HFFc6 (cell line): ENCODE measurements around the gene GATM. TPM values are rescaled to one million over a fixed set of nuclear protein-coding genes. Genes with fewer than 3 reads are reported as not detected.

Source experiments
- DNase-seq: peaks from one replicate; pipeline ENCODE4 v3.0.0-alpha.2; 2018
- H3K27ac Mint-ChIP-seq: 2 replicates; pipeline ENCODE4 v1.8.0; 2020; ENCODE audit warnings: mild to moderate bottlenecking, mixed read lengths
- H3K27me3 Mint-ChIP-seq: 2 replicates; pipeline ENCODE4 v1.8.0; 2021; ENCODE audit warnings: mild to moderate bottlenecking, moderate library complexity, mixed read lengths; ENCODE audit not compliant: insufficient read depth
- H3K36me3 Mint-ChIP-seq: 2 replicates; pipeline ENCODE4 v1.8.0; 2021; ENCODE audit warnings: low read depth, mixed read lengths
- H3K4me1 Mint-ChIP-seq: 2 replicates; pipeline ENCODE4 v1.8.0; 2020; ENCODE audit warnings: low read depth, mixed read lengths
- H3K4me3 Mint-ChIP-seq: 2 replicates; pipeline ENCODE4 v1.8.0; 2020; ENCODE audit warnings: mild to moderate bottlenecking, moderate library complexity, mixed read lengths
- H3K9me3 Mint-ChIP-seq: 2 replicates; pipeline ENCODE4 v1.8.0; 2020; ENCODE audit warnings: mild to moderate bottlenecking, mixed read lengths
- total RNA-seq, 6 experiments: library from RNA; stranded (reverse); fragmentation: NEBNext Ultra II Directional; extraction: Animal tissue kit (Norgen Biotek cat#: 25700); gene quantifications; 2 replicates in 1 of 6; 3 replicates in 5 of 6; pipeline ENCODE4 v1.2.3, GENCODE V29; 2021
- TF ChIP-seq, protein P1 (sequence below): fragments of 200-600 bp; sonication (generic); IDR thresholded peaks from 2 replicates; pipeline ENCODE4 v1.5.0; 2021; ENCODE audit warnings: antibody characterized with exemption, mild to moderate bottlenecking

GATM gene
- total RNA-seq, 6 experiments from 2014 or later: 0.14 to 0.38 (median 0.14) TPM; not detected in 3

DNA sequence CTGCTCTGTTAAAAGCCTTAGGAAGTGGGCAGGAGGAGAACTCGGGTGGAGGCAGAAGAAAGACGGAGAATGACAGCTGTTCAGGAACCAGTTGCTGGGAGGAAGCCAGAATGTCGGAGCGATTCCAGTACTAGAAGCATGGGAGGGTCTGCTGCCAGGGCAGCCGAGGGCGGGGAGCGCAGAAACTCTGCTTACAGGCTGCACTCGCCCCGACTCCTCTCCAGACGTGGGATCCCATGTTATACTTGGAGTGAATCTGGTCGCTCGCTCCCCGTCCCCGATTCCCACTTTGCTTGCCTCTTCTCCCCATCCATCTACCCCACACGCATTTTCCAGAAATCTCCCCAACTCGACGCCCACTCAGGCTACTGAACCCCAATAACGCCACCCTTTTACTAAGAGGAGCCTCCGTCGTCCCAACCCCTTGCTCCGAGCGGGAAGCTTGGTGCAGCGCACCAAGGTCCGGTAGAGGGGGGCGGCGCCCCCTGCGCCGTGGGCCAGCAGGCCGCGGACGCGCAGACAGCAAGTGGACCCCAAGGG, 665 bp downstream of the GATM start:
- no peaks in the 10 kb centered on the region for H3K36me3 Mint-ChIP-seq
- no peak for DNase-seq
- no peak overlapping the region for H3K27ac Mint-ChIP-seq

DNA sequence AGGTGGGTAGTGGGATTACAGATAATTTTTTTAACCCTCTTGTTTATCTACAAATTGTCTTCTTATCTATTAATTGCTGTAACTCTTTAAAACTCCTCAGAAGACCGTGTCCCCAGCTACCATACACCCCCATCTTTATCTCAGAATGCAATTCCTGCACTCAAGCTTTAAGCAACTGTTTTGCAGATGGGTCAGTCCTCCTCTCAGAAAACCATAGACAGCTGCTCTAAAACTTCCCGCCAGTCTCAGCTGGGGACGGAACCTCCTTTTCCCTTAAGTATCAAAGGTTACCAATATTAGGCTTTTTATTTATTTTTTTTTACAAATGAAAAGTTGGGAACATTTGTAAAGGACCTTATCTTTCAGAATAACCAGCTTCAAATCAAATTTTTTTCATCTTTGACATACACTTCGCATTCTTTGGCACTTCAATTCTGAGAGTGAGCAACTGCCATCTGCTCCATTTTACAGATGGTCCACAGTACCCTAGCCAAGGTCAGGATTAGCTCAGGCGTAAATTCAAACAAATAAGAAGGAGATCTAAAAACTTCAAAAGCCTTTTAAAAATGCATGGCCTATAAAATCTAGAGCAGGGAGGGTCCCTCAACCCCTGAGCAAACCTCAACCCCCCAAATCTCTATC, 1.3 kb downstream of the GATM start:
- Mint-ChIP-seq H3K36me3 (no peaks in the 10 kb centered on the region), H3K9me3 (no peaks in the 10 kb centered on the region), H3K4me1 (peaks cover 9% of the 10 kb centered on the region; the same call in 1 of the 2 replicates), H3K4me3 (peak overlapping the region; percentile 63; the same call in 1 of the 2 replicates), H3K27ac (no peak overlapping the region), H3K27me3 (peaks cover 33% of the 10 kb centered on the region)
- TF ChIP-seq, protein P1, sequence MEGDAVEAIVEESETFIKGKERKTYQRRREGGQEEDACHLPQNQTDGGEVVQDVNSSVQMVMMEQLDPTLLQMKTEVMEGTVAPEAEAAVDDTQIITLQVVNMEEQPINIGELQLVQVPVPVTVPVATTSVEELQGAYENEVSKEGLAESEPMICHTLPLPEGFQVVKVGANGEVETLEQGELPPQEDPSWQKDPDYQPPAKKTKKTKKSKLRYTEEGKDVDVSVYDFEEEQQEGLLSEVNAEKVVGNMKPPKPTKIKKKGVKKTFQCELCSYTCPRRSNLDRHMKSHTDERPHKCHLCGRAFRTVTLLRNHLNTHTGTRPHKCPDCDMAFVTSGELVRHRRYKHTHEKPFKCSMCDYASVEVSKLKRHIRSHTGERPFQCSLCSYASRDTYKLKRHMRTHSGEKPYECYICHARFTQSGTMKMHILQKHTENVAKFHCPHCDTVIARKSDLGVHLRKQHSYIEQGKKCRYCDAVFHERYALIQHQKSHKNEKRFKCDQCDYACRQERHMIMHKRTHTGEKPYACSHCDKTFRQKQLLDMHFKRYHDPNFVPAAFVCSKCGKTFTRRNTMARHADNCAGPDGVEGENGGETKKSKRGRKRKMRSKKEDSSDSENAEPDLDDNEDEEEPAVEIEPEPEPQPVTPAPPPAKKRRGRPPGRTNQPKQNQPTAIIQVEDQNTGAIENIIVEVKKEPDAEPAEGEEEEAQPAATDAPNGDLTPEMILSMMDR: no peak
- no peak for DNase-seq

More for the DNA sequence above, 665 bp downstream of the GATM start:
- Mint-ChIP-seq H3K4me3 (peak overlapping the region; percentile 63), H3K9me3 (no peaks in the 10 kb centered on the region), H3K27me3 (peaks cover 33% of the 10 kb centered on the region), H3K4me1 (peaks cover 9% of the 10 kb centered on the region; the same call in 1 of the 2 replicates)
- TF ChIP-seq, protein P1: no peak

DNA sequence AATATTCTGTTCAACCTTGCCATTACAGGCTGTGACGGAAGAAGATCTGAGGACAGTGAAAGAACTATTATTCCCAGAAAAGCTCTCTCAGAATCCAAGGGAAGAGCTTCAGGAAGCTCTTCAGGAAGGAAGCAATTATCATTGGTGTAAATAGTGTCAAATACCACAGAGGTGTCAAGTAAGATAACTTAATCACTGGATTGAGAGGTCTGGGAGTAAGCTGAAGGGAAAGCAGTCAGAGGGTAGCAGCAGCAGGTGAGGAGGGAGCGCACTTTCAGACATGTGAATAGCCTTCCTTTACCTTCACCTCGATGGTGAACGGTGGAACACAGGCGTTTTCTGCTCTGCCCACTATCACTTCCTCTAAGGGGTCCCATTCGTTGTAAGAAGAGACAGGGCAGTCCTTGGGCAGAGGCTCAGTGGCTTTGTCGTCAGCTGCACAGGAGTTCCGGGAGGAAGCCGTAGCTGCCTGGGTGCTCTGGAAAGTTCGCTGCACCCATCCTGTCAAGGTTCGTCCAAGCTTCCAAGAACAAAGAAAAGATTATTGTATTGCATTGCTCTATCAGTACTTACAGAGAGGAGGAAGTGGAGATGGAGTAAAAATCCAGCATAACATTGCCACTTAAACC, 1.9 kb downstream of the GATM start:
- H3K4me3 Mint-ChIP-seq: no peak overlapping the region
- TF ChIP-seq, protein P1: no peak
- DNase-seq: no peak
- peaks cover 9% of the 10 kb centered on the region; the same call in 1 of the 2 replicates for H3K4me1 Mint-ChIP-seq
- no peaks in the 10 kb centered on the region for H3K36me3 Mint-ChIP-seq
- peaks cover 33% of the 10 kb centered on the region for H3K27me3 Mint-ChIP-seq
- H3K9me3 Mint-ChIP-seq: no peaks in the 10 kb centered on the region
- H3K27ac Mint-ChIP-seq: no peak overlapping the region

DNA sequence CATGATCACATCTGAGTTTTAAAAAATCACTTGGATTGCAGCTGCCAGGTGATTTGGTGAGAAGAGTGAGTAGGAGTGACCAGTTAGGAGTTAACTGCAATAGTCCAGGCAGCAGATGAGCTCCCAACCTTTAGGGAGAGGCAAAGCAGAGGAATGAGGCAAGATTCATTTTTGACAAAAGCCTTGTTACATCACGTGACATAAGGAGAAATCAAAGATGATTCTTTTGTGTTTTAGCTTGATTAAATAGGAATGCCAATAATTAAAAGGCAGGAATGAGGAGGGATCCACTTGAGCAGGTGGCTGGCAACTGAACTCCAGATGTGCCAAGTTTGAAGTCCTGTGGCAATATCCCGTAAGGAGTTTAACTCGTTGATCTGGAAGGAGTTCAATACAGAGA, 2.5 kb downstream of the GATM start:
- DNase-seq: no peak
- H3K4me1 Mint-ChIP-seq: peaks cover 9% of the 10 kb centered on the region; the same call in 1 of the 2 replicates
- TF ChIP-seq, protein P1: no peak
- peaks cover 33% of the 10 kb centered on the region for H3K27me3 Mint-ChIP-seq
- no peaks in the 10 kb centered on the region for H3K36me3 Mint-ChIP-seq
- no peaks in the 10 kb centered on the region for H3K9me3 Mint-ChIP-seq
- no peak overlapping the region for H3K27ac Mint-ChIP-seq
- no peak overlapping the region for H3K4me3 Mint-ChIP-seq

DNA sequence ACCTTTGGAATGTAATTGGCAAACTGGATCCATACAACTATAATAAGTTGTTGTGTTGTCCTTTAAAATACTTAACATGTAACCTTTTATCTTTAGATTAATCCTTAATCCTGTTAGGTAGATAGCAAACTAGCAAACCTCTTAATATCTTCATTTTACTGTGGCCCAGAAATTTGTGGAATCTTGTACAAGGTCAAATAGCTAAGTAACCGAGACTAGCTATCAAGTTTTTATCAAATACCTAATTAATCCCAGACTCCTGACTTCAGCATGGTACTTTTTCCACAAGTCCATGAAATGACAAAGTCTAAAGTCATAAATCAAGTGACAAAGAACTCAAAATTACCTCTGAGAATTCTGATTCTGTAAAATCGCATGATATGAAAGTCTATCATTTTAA, 4.4 kb downstream of the GATM start:
- Mint-ChIP-seq H3K4me3 (no peak overlapping the region), H3K27ac (no peak overlapping the region), H3K36me3 (no peaks in the 10 kb centered on the region), H3K4me1 (peaks cover 9% of the 10 kb centered on the region; the same call in 1 of the 2 replicates), H3K27me3 (peaks cover 33% of the 10 kb centered on the region), H3K9me3 (no peaks in the 10 kb centered on the region)
- TF ChIP-seq, protein P1: no peak
- no peak for DNase-seq
